ENCODE data around the gene PET100.

DNA sequence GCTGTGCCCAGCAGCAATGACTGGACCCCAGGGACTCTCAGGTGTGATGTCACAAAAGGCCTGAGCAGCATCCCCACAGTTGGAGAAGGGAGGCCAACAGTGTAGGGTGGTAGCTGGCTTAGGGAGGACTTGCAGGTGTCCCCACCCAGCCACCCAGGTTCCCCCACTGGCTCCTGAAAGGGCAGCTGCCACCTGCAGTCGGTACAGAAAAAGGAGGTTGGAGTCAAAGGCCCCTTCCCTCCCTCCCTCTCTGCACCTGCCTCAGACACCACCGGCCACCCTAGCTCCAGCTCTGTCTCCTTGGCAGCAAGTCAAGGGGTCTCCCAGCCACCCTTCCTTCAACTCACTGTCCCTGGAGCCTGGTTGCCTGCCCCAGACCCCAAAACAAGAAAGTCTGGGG lies 4.1 kb downstream of the PET100 start, which contains the start of gene PCP2:
- no peak for TF ChIP-seq MAFK (IDR thresholded peaks at IDR 0.05; ENCODE audit: partially characterized antibody)
- no peak for TF ChIP-seq BHLHE40 (IDR thresholded peaks at IDR 0.05; ENCODE audit: low read depth, low read length)
- TF ChIP-seq PBX3 (IDR thresholded peaks at IDR 0.05) = no peak

All from A549 (cell line).